Left lung (tissue), 10 donors: ENCODE results near the gene PDIA6. TPM values are rescaled to one million over a fixed set of nuclear protein-coding genes. Genes with fewer than 3 reads are reported as not detected.
"Not testable (repeated sequence)": the region's sequence is repeated elsewhere in the genome, so short reads cannot be mapped to it uniquely, and the experiment has no call there.

ENCODE experiments used
- ATAC-seq: fragments of 200-7000 bp; cut with Tn5 transposase; one replicate; pipeline ENCODE4 v1.9.1; 2020; ENCODE audit warnings: moderate library complexity
- DNase-seq, 4 donors: peaks; one replicate each; pipeline ENCODE4 v3.0.0-alpha.2; 2013 to 2020
- H3K27ac ChIP-seq, 2 donors: fragments of 200-600 bp; sonication (generic) in 1 of 2; one replicate each; pipeline versions ENCODE4 v1.5.0 to v1.8.0; 2020 to 2021
- H3K27me3 ChIP-seq, 2 donors: fragments of 200-600 bp; sonication (generic) in 1 of 2; one replicate each; pipeline versions ENCODE4 v1.5.0 to v1.8.0; 2020 to 2021
- H3K36me3 ChIP-seq, 2 donors: fragments of 200-600 bp; sonication (generic) in 1 of 2; one replicate each; pipeline versions ENCODE4 v1.5.0 to v1.8.0; 2020 to 2021
- H3K4me1 ChIP-seq, 2 donors: fragments of 200-600 bp; one replicate each; pipeline ENCODE4 v1.8.0; 2021
- H3K4me3 ChIP-seq, 2 donors: fragments of 200-600 bp; sonication (generic) in 1 of 2; one replicate each; pipeline versions ENCODE4 v1.5.0 to v1.8.0; 2020 to 2021; ENCODE audit warnings: mild to moderate bottlenecking in 1 of 2
- H3K9me3 ChIP-seq, 2 donors: fragments of 200-600 bp; sonication (generic) in 1 of 2; one replicate each; pipeline versions ENCODE4 v1.5.0 to v1.8.0; 2020 to 2021
- intact Hi-C, 2 donors: fragments of 100-400 bp; cut with DNase I; formaldehyde crosslinking; loops; one replicate each; pipeline versions ENCODE4 v1.11.2 to v1.14.2; 2022
- polyA plus RNA-seq, 6 donors: library from polyadenylated mRNA; unstranded; fragments of 120-200 nt; gene quantifications; one replicate each; pipeline ENCODE4 v1.2.1, GENCODE V29; 2013; ENCODE audit not compliant: insufficient read length in 6 of 6
- total RNA-seq, 2 donors: library from RNA; stranded (reverse); fragmentation: NEBNext Ultra II Directional; extraction: Animal tissue kit (Norgen Biotek cat#: 25700); gene quantifications; one replicate each; pipeline ENCODE4 v1.2.1, GENCODE V29; 2021
- TF ChIP-seq, protein P1 (sequence below), 2 donors: fragments of 200-600 bp; sonication (generic) in 1 of 2; IDR thresholded peaks; one replicate each; pipeline versions ENCODE4 v1.5.0 to v1.8.0; 2021; ENCODE audit warnings: antibody characterized with exemption in 2 of 2
- donor health status: DM: no; HTN: yes; CAD: no.
- donor health status: DM: no; HTN: no; CAD: no.

Gene PDIA6
- total and polyA plus RNA-seq, 8 donors = 239 to 341 (median 277) TPM

DNA sequence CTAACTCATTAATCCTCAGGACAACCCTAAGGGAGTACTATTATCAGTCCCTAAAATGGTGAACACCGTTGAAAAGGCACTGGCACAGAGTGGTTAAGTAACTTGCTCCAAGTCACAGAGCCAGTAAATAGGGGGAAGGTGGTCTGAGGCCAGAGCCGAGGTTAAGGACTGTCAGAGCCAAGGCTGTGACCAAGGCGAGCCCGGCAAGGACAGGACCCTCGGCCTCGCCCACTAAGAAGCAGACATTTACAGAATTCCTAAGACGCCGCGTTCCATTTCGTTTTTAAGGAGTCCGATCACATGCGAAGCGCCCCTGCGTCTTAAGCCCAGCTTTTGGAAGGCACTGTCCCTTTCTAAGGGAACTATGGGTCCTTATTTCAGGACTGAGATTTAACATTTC is 1.1 kb downstream of the PDIA6 start:
- intact Hi-C loops = no loop called here

DNA sequence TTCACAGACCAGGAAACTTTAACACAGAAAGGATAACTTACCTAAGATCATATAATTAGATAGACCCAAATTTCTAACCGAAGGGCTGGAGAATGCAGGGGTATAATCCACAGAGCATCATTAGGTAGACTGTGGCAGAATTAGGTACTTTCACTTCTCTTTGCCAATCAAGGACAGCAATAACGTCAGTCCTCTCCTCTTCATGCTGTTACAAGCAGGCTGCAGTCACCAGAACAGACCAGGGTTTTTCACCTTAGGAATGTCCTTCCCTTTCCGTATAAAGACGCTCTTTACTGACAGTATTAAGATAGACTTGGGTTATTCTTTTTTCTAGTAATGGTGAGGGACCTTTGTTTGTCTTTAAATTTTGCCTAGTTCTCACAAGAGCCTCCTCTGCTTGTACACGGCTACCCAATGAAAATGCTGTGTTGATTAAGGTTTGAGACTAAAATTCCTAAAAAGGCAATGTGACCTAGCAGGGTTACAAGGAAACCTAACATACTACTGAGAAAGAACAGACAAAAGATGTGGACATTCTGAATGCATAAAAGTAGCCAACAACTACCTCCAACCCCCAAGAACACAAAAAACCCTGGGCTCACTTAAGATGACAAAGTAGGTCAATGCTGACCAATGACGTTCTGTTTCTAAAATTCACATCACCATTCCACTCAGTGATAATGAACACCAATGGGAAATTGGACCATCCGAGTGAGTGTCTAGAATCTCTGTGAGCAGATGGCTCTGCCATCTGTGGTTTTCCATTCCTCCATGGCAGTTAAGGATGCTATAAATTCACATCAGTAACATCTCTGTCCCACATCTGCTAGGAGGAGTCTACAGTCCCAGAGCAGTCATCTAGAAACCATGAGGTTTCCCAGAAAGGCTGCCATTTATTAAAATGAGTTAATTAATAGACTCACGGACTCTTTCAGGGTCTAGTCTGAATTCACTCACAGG is 2.1 kb downstream of the PDIA6 start:
- TF ChIP-seq, protein P1, sequence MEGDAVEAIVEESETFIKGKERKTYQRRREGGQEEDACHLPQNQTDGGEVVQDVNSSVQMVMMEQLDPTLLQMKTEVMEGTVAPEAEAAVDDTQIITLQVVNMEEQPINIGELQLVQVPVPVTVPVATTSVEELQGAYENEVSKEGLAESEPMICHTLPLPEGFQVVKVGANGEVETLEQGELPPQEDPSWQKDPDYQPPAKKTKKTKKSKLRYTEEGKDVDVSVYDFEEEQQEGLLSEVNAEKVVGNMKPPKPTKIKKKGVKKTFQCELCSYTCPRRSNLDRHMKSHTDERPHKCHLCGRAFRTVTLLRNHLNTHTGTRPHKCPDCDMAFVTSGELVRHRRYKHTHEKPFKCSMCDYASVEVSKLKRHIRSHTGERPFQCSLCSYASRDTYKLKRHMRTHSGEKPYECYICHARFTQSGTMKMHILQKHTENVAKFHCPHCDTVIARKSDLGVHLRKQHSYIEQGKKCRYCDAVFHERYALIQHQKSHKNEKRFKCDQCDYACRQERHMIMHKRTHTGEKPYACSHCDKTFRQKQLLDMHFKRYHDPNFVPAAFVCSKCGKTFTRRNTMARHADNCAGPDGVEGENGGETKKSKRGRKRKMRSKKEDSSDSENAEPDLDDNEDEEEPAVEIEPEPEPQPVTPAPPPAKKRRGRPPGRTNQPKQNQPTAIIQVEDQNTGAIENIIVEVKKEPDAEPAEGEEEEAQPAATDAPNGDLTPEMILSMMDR (IDR thresholded peaks at IDR 0.05) = no peak
- Histone ChIP-seq H3K27me3 (no peaks in the 10 kb centered on the region), H3K9me3 (no peaks in the 10 kb centered on the region), H3K27ac (peak overlapping the region in 1 of 2 donors; percentile 1), H3K4me3 (peak overlapping the region in 1 of 2 donors; percentile 86), H3K4me1 (peaks cover 4 to 57% of the 10 kb centered on the region in 2 donors), H3K36me3 (no peaks in the 10 kb centered on the region)
- intact Hi-C loops = no loop called here
- no peak for ATAC-seq
- no peak for DNase-seq

More for the DNA sequence above, 1.1 kb downstream of the PDIA6 start:
- DNase-seq = no peak
- no peaks in the 10 kb centered on the region for H3K36me3 ChIP-seq
- peak overlapping the region; percentile 87 to 91 for H3K27ac ChIP-seq
- TF ChIP-seq, protein P1 (IDR thresholded peaks at IDR 0.05) = no peak
- no peaks in the 10 kb centered on the region for H3K27me3 ChIP-seq
- H3K4me3 ChIP-seq = peak overlapping the region; percentile 81 to 86
- H3K9me3 ChIP-seq = no peaks in the 10 kb centered on the region
- no peak for ATAC-seq
- H3K4me1 ChIP-seq = peaks cover 4 to 57% of the 10 kb centered on the region in 2 donors

- Histone ChIP-seq H3K27me3 (no peaks in the 10 kb centered on the region), H3K4me3 (no peak overlapping the region), H3K9me3 (no peaks in the 10 kb centered on the region), H3K36me3 (peaks cover 0 to 20% of the 10 kb centered on the region in 2 donors), H3K27ac (no peak overlapping the region), H3K4me1 (peaks cover 0 to 54% of the 10 kb centered on the region in 2 donors)
- TF ChIP-seq, protein P1 (IDR thresholded peaks at IDR 0.05) = no peak
- intact Hi-C loops = no loop called here
- ATAC-seq (no peak), DNase-seq (no peak)
Measured at GRCh38 chr2:10806543-10806942, 6.0 kb downstream of the PDIA6 start.

- Histone ChIP-seq H3K4me1 (peaks cover 0 to 48% of the 10 kb centered on the region in 2 donors), H3K36me3 (peaks cover 0 to 26% of the 10 kb centered on the region in 2 donors)
- H3K9me3 ChIP-seq, ATAC-seq, intact Hi-C loops, DNase-seq, H3K27me3 ChIP-seq, H3K4me3 ChIP-seq, H3K27ac ChIP-seq: not testable (repeated sequence)
Measured at GRCh38 chr2:10805990-10806389, 6.6 kb downstream of the PDIA6 start.

DNA sequence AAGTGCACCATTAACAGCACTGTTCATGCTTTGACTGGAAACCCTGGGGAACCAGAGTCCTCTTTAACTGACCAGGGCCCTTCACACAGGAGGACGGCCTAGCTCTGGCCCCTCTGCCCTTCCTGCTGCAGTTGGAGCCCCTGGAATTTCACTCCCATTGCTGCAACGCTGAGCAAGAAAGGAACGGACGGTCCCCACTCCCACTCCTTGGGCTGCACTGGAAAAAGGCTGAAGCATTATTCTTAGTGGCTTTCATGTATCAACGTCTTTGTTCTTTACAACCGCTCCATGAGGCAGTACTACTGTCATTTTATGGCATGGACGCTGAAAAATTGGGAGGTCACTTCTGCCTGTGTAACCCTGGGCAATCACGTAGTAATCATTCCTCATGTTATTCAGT is 9.9 kb downstream of the PDIA6 start:
- no peaks in the 10 kb centered on the region for H3K9me3 ChIP-seq
- DNase-seq (no peak), ATAC-seq (no peak)
- intact Hi-C loops = no loop called here
- H3K4me3 ChIP-seq = no peak overlapping the region
- TF ChIP-seq, protein P1 (IDR thresholded peaks at IDR 0.05) = no peak
- peaks cover 0 to 58% of the 10 kb centered on the region in 2 donors for H3K36me3 ChIP-seq
- no peak overlapping the region for H3K27ac ChIP-seq
- H3K4me1 ChIP-seq = peaks cover 0 to 15% of the 10 kb centered on the region in 2 donors
- H3K27me3 ChIP-seq = no peaks in the 10 kb centered on the region
